ENCODE data around the gene TMOD2.

The TMOD2 gene

DNA sequence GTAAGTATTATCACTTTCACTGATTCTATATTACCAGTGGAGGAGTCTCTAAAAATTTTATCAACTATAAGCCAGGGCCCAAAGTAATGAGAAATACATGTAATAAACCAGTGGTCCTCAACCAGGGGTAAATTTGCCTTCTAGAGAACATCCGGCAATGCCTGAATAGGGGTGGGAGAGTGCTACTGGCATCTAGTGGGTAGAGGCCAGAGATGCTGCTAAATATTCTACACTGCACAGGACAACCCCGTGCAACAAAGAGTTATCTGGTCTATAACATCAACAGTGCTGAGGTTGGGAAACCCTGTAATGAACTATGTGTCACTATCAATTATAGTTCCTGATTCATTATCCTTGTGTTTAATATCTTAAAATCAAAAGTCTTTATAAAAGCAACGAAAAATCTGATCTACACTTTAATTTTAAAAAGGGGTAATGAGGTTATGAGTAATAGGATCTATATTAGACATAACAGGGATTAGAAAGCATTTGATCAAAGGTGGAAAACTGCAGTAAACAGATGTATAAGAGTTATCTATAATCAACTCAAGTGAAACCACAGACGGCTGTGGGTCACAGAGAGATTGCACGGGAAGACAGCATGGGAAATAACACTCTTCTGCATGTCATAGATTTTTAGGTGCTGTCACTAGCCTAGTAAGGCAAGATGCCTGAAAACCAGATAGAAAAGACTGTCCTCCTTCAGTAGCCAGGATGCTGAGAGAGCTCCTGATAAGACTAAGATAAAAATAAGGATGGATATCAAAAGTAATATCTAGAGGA lies 16.0 kb upstream of the TMOD2 start:
- no peak for DNase-seq (ENCODE audit: low read depth in 3 of 3, low spot score in 1 of 3)

DNA sequence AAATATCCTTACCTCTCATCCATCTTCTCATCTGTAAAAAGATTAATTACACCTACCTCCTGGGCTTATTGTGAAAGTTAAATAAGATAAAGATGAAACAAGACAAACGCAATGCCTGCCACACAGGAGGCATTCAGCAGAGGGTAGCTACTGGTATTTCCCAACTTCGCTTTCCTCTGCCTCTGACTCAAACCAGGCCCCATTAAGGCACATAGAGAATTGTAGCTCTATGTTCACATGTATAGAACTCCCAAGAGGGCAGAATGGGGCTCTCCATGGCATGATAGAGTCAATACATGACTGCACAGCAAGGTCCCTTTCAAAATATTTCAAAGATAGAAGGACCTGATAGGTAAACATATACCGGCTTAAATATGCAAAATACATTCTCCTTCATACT lies 15.3 kb upstream of the TMOD2 start:
- DNase-seq (ENCODE audit: low read depth in 3 of 3, low spot score in 1 of 3) = no peak

DNA sequence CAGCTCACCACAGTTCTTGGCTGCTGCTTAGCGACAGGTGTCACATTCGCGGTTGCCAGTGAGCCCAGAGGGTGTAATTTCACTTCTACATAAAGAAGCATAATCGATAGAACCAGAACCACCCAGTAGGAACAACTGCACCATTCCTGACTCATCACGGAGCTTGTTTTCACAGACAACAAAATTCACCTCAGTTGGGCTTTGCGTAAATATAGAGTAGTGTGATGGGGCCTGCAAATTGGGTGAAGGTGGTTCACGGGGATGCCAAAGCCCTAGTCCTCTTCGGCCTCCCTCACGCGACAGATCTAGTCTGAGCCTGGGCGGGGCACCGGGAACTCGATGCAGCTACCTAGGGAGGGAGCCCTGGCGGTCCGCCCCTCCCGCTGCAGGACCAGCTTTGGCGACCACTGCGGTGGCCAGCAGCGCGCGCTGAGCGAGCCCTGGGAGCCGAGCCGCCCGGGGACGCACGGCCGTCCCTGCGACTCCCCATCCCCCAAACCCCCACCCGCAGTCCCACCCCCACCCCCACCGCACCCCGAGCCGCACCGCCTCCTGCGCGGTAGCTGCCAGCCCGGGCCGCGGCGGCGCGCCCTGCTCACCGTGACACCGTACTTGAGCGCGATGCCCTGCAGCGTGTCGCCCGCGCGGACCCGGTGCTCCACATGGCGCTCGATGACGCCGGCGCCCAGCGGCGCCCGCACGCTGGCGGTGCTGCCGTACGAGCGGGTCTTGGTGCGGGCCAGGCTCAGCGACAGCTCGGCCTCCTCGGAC lies 14.5 kb upstream of the TMOD2 start:
- peak in 1 of 3 donors; percentile 39 for DNase-seq (ENCODE audit: low read depth in 3 of 3, low spot score in 1 of 3)

DNA sequence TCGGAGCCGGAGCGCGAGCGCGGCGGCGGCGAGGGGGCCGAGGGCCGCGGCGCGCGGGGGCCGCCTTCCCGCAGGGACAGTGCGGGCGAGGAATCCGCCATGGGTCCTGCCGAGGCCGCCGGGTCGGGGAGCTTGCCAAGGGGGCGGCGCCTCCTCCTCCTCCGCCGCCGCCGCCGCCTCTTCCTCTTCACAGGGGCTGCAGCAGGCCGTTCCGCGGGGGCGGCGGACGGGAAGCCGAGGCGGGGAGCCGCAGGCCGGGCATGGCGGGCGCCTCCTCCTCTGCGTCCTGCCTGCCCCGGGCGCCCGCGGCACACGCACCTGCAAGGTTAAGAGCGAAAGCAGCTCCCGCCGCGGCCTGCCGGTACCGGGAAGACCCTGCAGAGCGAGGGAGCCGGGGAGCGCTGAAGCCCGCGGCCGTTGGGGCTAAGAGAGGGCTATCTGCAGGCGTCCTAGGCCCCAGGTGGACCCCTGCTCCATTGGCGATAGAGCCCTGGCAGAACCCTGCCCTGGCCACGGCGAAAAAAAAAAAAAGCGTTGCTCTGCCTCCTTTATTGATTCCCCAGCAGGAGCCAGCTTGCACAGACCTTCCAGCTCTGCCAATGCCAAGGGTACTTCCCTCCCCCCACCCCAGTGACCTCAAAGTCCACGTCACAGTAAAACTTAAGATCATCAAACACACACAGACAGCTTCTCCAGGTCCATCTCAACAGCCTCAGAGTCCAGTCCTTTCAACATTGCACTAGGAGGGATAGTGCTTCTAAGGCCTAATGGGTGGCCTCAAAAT lies 13.7 kb upstream of the TMOD2 start, which contains the start of gene LYSMD2:
Gene LYSMD2, minus strand, starts transcription at position 134 of the 784 bp plus-strand sequence. Its CDS starts 33 bp downstream, at position 101.
- peak in 2 of 3 donors; percentile 52 to 59 for DNase-seq (ENCODE audit: low read depth in 3 of 3, low spot score in 1 of 3)

DNA sequence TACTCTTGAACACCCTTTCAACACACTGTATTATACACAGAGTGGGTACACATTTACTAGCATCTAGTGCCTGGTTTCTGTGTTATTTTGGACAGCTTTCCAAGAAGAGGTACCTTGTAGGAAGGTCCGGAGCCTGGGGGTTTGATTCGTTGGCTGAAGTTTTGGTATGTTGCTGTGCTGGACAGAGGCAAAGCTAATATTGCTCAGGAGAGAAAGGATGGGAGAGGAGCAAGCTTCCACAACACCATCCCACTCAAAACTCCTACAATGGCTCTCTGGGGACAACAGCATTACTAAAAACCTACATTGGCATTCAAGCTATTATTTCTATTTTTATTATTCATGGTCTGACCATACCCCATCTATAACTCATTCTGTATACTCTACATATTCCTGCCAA lies 12.8 kb upstream of the TMOD2 start:
- DNase-seq (ENCODE audit: low read depth in 3 of 3, low spot score in 1 of 3) = no peak

DNA sequence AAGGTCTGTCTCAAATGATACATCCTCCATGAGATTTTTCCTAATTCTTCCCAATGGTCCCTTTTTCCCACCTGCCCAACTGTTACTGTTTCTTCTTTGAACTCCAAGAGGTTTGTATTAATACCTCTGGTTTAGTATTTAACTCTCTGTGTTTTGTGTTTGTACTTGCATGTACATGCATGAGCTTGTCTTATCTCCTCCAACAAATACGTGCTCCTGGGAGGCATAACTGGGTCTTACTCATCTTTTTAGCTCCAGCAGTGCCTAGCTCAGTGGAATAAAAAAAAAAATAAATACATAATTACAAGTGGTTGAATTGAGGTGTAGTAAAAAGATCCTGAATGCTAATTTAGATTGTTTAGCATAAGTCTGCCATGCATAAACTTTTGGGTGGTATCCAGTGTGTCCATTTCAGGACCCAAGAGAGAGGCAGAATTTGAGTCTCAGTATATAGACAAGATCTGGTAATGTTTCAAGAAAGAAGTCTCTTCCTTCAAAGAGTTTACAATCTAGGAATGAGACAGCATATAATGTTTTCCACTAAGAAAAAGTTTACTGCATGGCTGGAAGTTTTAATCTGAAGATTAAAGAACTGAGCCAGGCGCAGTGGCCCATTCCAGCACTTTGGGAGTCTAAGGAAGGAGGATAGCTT lies 12.2 kb upstream of the TMOD2 start:
- no peak for DNase-seq (ENCODE audit: low read depth in 3 of 3, low spot score in 1 of 3)

DNA sequence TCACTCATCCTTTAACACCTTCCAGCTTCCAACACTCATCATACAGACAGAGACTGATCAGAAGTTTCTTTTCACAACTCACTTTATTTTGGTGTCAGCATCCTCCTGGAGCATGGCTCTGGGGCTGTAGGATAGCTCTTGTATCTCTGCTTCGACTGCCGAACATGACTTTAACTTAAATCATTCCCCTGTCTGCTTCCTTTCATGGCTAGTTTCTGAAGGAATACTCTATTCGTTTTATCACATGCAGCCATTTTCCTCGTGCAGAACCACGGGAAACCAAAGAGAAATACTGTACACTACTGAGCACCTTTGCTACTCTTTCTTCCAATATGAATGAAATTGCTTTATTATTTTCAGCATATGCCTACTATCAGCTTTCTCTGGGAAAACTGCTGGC lies 2.1 kb upstream of the TMOD2 start:
- DNase-seq (ENCODE audit: low read depth in 3 of 3, low spot score in 1 of 3) = no peak

DNA sequence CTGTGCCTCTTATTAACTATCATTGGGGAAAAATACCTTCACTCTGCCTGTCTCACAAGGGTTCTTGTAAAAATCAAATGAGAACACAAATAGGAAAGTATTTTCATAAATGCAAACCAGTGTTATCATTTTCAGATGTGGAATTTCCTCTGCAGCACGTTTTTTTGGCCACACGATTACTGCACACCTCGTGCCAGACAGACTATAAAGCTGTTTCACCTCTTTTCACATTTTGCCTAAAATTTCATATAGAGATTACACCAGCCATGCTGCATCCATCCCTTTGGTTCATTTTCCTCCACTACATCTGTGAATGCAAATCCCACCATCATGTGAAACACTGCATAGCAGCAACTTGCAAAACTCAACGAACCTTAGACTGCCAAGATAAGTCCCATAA lies 1.2 kb upstream of the TMOD2 start:
- DNase-seq (ENCODE audit: low read depth in 3 of 3, low spot score in 1 of 3) = no peak

DNA sequence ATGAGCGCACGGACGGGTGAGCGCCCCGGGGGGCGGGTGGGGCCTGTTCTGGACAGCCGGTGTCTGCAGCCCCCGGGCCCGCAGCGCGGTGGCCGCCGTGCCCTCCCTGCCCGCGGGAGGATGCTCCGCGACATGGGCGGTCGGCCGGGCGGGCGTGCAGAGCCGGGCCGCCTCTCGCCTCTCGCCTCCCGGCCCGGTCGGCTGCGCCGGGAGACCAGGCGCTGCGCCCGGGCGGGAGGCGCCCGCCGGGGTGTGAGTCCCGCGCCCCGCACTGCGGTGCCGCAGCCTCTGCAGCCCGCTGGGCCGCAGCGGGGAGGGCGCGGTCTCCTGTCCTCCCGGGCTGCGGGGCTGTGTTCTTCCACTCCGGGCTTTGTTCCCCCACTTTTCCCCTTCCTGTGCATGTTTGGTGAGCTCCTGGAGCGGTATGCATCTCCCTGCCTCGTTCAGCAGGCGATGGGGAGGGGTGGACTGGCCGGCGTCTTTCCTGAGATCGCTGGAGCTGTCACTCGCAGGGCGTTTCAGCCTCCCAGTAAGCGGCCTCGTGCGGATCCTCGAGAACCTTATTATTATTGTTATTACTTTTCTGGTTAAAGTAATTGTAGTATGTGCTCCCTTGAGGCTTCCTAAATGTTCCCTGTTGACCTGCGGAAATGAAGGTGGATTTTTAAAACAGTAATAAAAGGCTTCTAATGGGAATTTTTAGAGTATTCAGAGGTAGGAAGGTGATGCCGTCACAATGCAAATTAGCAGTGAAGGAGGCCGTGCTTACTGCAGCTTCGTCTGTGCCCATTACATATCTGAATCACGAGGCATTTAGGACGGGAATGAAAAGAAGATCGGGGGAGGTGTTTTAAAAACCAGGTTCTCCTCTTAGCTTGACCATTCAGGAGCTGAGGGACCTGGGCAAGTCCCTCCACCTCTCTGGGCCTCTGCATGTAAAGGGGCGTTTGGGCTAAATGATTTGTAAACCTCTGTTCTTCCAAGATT lies 593 bp downstream of the TMOD2 start:
- DNase-seq (ENCODE audit: low read depth in 3 of 3, low spot score in 1 of 3) = no peak

DNA sequence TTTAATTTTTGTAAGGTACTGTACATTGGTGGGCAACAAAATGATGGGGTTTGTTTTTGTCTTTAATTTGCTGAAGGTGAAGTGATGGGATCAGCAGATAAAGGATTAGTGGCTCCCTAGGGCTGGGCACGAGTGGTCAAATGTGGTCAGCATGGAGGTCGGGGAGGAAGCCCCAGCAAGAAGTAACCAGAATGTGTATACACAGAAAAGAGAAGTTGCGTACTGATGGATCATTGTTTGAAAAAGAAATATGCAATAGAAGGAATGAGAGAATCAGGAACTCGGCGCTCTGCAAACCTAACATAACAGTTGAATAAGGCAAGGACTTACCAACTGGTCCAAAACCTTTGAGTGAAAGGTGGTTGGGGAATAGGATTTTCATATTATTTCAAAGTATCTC lies 1.5 kb downstream of the TMOD2 start:
- no peak for DNase-seq (ENCODE audit: low read depth in 3 of 3, low spot score in 1 of 3)

DNA sequence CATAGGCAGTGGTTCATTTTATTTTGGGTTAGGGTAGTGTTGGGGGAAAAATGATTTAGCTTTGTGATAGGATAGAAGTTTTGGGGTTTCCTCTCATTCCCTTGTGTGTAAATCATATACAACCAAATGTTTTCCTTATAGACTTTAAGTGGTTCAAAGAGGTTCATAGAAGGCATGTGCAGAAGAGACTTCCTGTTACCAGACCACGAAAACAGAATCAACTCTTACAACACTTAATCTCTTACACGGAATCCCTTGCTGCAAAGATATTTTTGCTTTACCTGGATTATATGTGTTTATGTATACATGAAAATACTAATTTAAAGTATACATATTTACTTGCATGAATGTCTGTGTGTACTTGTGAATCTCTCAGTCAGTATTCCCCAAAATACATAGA lies 2.9 kb downstream of the TMOD2 start:
- DNase-seq (ENCODE audit: low read depth in 3 of 3, low spot score in 1 of 3) = no peak

DNA sequence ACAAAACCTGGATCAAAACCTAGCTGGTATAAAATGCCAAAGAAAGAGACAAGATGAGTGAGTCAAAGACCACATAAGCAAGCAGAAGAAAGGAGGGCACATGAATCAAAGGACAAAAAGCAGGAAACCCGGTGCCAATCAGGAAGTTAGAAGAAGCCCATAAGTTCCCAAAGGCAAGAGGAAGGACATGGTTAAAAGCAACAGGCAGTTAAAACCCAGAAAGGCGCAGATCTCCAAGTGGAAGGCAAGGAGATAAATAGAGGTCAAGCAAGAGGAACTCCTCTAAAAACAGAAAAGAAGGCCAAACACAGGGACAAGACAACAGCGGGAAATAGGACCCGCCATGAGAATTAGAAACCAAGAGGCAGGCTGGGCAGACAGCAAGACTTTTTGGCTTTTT lies 4.4 kb downstream of the TMOD2 start:
- no peak for DNase-seq (ENCODE audit: low read depth in 3 of 3, low spot score in 1 of 3)

DNA sequence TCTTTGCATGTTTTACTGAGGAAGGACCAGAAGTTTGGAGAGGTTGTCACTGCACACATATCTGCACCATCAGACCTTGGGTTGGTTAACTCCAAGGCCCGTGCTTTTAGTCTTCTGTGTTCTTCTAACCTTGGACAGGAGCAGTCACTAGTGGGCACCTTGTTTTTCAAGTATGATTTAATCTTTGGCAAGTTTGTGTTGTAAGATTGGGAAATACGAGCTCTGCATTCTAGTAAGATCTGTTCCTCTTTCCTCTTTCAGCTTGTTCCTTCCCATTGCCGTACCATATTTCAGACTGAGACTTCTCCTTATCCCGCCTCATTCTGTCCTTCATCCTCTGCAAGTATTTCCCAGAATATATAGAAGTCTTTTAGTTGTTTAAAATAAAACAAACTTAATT lies 5.1 kb downstream of the TMOD2 start:
- DNase-seq (ENCODE audit: low read depth in 3 of 3, low spot score in 1 of 3) = no peak

DNA sequence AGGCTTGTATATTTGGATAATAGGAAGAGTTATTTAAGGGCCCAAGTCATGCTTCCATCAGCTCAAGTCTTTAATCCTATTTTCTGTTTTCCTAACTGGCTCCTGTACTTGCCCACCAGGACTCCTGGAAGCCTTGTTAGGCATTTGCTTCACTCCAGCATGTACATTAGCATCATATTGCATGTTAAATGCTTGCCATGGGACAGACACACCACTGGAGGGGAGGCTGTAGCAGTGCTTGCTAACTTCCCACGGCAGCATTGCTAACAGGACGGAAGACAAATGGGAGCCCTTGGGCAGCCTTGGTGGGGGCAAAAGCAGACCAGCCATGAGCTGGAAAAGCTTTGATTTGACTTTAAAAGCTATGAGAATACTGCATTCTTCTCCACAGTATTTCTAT lies 6.1 kb downstream of the TMOD2 start:
- DNase-seq (ENCODE audit: low read depth in 3 of 3, low spot score in 1 of 3) = no peak

DNA sequence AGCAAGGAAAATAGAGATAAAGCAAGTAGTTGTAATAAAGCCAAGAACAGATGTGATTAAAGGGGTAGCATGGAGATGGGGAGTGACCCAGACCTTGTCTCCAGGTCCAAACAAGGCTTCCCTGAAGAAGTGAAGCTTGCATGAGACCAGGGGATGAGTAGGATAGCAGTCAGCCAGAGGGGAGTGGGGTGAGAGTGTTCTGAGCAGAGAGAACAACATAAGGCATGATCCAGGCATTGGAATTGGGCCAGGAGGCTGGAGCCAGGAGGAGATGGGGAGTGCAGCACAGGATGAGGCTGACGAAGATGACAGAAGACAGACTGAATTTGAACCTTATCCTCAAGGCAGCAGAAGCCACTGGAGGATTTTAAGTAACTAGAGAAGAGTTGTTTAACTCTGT lies 7.2 kb downstream of the TMOD2 start:
- DNase-seq (ENCODE audit: low read depth in 3 of 3, low spot score in 1 of 3) = no peak

DNA sequence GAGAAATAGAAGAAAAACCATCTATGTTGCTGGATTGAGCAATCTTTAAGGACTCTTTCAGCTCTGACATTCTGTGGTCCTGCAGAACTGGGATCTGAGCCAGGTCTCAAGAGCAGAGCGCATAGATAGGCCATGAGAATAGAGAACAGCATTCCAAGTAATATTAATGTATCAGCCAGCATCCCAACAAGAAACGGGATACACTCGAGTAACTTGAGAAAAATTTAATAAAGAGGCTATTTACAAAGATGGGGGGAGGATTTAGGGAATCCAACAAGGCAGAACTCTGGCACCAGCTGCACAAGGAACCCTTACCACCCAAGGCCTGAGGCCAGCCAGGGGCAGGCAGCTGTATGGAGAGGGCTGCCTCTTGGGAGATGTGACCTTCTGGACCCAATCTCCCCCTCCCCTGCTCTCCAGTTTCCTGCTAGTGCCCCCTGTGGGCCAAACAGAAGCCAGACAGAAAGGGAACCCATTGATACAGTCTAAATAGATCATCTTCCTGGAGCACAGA lies 8.2 kb downstream of the TMOD2 start:
- no peak for DNase-seq (ENCODE audit: low read depth in 3 of 3, low spot score in 1 of 3)

DNA sequence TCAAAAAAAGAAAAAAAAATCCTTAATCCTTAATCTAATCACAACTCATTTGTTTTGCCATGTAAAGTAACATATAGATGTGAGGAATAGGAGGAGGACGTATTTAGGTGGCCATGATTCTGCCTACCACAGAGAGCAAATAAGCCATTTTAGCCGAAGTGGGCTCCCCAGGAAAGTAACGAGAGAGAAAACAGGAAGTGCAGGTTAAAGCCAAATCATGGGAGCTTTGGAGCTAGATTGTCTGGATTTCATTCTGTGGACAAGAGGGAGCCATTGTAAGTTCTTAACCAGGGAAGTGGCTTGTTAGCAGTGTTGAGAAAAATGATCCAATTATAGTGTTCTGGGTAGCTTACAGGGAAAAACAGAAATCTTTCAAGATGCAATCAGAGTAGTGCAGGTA lies 9.4 kb downstream of the TMOD2 start:
- DNase-seq (ENCODE audit: low read depth in 3 of 3, low spot score in 1 of 3) = no peak

DNA sequence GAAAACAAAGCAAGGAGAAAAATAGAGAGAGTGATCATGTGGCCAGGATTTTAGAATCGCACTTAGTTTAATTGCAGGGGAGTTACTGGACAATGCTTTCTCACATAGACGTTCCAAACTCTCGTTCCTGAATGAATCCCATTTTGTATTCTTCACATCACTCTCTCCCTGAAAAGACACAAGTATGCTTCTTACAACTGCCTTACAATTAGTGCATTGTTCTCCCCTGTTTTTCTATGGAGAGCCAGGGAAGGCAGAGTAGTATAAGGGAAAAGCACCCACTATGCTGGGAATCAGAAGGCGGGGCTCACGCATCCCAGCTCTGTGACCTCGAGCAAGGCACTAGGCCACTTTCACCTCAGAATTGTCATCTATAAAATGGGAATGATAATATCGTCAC lies 14.4 kb downstream of the TMOD2 start:
- no peak for DNase-seq (ENCODE audit: low read depth in 3 of 3, low spot score in 1 of 3)

DNA sequence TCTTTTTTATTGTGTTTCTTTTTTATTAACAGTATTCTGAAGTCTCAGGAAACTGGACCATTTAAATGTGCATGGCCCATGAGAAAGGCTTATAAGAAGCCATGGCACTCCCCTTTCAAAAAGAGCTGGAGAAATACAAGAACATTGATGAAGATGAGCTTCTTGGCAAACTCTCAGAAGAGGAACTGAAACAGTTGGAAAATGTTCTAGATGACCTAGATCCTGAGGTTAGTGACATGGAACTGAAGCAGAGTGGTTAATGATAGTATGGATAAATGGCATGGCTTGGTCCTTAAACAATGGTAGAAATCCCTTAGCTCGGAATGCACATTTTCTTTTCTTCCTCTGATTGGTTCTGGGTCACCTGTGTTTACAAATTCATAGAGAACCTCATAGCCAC lies 14.9 kb downstream of the TMOD2 start:
- no peak for DNase-seq (ENCODE audit: low read depth in 3 of 3, low spot score in 1 of 3)

DNA sequence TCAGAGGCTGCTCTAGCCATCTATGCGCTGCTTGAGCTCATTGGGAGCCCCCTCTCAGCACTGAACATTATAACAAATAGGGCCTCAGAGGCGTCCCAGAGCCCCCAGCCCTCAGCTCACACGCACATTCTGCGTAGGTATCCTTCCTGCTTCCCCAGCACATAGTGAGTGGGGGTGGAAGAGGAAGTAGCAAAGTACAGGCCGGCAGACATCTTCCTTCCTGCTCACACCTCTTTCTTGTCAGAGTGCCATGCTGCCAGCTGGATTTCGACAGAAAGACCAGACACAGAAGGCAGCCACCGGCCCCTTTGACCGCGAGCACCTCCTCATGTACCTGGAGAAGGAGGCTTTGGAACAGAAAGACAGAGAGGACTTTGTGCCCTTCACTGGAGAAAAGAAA lies 16.6 kb downstream of the TMOD2 start:
- DNase-seq (ENCODE audit: low read depth in 3 of 3, low spot score in 1 of 3) = no peak

Measured in stimulated activated CD4-positive, alpha-beta T cell treated with anti-CD3 and anti-CD28 coated beads, TNF-alpha, amount 100 ng/mL, for 1 hour (primary cell).